Hypothalamus (tissue), 51 donors: ENCODE data around the gene ATG2A.
"Not testable (repeated sequence)": the region's sequence is repeated elsewhere in the genome, so short reads cannot be mapped to it uniquely, and the experiment has no call there.

Source experiments
- DNase-seq, 51 donors: peaks; one replicate each; lab custom pipeline; 2025; lab: John Stamatoyannopoulos, UW

Gene ATG2A

DNA sequence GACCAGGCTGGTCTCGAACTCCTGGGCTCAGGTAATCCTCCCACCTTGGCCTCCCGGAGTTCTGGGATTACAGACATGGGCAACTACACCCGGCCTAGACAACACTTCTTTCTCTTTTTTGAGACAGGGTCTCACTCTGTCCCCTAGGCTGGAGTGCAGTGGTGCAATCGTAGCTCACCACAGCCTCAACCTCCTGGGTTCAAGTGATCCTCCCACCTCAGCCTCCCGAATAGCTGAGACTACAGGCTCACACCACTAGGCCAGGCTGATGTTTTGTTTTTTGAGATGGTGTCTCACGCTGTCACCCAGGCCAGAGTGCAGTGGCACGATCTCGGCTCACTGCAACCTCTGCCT is 71.3 kb downstream of the ATG2A start:
- DNase-seq, result not testable (repeated sequence)

DNA sequence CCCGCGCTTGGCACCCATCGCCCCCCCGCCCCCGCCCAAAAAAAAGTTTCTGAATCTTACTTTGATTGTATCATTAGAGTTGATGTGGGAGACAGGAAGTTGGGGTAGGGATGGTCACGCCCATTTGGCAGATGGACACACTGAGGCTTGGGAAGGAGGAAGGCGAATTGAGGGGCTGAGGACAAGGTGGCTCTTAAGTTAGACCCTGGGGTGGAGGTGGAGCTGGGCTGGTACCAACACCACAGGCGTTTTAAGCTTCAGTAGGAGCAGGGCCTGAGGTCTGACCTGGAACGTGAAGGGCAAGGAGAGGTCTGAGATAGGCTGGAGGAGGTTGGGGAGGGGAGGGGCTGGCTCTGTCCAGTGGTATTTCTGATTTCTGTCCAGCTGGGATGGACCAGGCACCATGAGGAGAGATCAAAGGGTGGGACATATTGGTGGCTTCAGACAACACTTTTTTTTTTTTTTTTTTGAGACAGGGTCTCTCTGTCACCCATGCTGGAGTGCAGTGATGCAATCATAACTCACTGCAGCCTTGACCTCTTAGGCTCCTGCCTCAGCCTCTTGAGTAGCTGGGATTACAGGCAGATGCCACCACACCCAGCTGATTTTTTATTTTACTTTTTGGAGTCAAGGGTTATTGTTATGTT is 71.8 kb downstream of the ATG2A start:
- DNase-seq, result no peak
